GM21360 (cell line): ENCODE measurements around the gene SMC6.

Experiments
- ATAC-seq: cut with Tn5 transposase; IDR thresholded peaks from one replicate; pipeline ENCODE4 v1.9.1; 2021; ENCODE audit warnings: mild to moderate bottlenecking, moderate library complexity; ENCODE audit not compliant: unreplicated experiment

SMC6 gene

GRCh38 chr2:17753803-17754663, at the start of gene SMC6, which contains the start of gene GEN1:
Gene SMC6, minus strand, starts transcription at chr2:17753810. Its CDS starts 7,864 bp downstream, at chr2:17745946.
Gene GEN1, plus strand, starts transcription at chr2:17754138. Its CDS starts 5,806 bp downstream, at chr2:17759944.
- ATAC-seq = peak; percentile 61

- ATAC-seq = no peak
These were observed 47.3 kb upstream of the SMC6 start for GRCh38 chr2:17800693-17801458.

- ATAC-seq = no peak
These were observed 46.6 kb upstream of the SMC6 start for GRCh38 chr2:17800219-17800618.

DNA sequence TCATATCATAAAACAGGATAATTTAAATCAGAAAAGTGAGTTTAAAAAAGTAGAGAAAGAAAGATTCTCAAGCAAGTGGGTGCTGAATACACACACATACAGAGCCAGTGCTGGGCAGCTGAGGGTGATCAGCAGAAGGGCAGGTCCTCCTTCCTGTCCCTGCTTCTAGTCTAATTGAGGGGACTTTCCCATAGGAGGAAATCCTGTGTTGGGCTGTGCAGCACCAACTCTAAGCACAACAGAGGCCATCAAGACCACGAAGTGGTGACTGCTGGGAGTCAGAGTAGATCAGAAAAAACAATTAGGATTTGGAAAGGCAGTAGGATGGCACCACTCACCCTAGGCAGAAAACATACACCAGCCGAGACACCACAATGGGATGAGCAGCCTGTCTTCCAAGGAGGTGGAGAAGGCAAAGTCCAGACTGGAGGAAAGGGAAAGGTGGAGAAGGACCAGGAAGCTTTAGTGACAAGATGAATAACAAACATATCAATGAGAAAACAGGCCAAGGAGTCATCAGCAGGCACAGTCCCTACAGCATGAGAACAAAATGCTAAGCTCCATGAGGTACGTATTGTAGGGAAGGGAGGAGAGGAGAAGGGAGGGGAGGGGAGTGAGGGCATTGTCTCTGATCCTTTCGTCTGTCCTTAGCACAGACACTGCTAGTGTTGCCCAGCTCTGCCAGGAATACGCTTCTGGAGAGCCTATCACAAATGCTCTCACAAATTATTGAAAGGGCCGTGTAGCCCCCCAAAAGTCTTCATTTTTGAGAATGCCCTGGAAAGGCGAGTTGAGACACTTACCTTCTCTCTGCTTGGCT, 45.9 kb upstream of the SMC6 start:
- no peak for ATAC-seq

DNA sequence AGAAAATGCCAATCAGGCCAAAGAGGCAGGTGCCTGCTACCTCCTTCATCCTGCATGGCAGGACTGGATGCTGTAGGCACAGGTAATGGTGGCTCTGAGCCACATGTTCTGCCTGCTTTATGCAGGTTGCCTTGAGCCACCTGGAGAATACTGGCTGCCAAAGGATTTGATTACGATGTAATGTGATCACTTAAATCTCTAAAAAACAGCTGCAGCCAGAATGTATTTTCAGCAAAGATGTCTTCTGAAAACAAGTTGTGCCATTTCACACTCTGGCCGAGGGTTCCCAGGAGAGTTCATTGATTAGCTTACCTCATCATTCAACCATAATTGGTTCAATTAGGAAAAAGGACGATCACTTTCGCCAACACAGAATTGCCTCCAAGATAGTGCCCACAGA, 44.7 kb upstream of the SMC6 start:
- no peak for ATAC-seq

DNA sequence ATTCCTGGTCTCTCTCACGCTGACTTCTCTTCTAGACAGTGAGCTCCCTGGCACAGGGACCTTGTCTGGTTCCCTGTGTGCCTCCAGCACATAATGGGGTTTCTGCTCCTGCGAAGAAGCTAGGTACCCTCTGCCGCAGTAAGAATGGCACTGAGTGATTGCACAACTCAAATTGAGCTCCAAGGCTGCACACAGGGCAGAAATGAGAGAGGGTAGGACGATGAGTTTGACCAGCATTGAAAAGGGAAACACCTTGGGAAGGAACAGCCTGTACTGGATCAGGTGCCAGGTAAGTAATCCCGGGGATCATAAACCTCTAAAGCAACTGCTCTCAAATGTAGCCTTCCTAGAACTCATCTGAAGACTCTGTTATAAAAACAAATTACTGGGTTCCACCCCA, 41.7 kb upstream of the SMC6 start:
- ATAC-seq = no peak

- ATAC-seq = no peak
These were observed 40.3 kb upstream of the SMC6 start for GRCh38 chr2:17793803-17794354.

- no peak for ATAC-seq
These were observed 39.7 kb upstream of the SMC6 start for GRCh38 chr2:17793296-17793695.

DNA sequence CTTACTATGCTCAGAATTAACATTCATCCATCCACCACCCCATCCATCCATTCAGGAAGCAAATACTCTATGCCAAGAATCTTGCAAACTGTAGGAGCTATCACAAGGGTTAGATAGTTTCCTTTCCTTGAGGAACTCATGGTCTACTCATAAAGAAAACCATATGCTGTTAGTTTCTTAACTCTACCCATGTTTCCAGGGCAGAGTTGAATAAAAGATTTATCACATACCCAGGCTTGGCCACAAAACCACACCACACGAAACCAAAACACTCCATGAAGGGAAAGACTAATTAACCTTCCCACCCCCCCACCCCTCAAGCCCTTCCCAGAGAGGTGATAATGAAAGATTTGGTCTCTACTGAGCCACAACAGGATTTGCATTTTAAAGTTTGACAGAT, 38.9 kb upstream of the SMC6 start:
- ATAC-seq = no peak

DNA sequence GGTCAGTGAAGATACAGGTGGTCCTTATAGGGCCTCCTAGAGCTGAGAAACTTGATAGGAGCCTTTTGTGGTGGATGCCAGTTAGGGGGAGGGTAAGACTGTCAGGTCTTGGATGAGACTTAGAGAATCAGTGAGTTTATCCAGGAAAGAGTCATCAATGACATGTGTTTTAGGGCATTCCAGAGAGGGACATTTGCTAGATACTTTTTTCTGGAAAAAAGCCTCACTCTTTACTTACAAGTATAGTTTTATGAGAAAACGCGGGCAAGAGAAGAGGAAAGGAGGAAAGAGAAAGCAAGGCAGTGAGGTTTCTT, 38.2 kb upstream of the SMC6 start:
- no peak for ATAC-seq

GRCh38 chr2:17791121-17791816, 37.7 kb upstream of the SMC6 start:
- no peak for ATAC-seq

DNA sequence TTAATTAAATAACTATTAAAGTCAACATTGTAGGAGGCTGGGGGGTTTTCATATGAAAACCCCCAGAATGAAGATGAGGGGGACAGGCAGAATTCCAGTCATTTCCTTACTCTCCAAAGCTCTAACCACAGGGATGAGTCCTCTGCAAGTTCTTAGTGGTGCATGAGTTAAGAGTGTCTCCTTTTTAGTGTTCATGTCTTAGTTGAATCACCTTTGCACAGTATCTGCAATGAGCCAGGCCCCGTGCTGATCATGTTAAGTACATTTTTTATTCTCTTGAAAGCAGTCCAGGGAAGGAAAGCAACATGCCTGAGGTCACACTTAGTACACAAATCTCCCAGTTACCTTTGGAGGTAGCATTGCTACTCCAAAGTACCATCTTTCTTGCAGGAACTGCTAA, 36.9 kb upstream of the SMC6 start:
- ATAC-seq = no peak

GRCh38 chr2:17788773-17789172, 35.2 kb upstream of the SMC6 start:
- ATAC-seq = no peak

GRCh38 chr2:17786727-17787126, 33.1 kb upstream of the SMC6 start:
- no peak for ATAC-seq

- ATAC-seq = no peak
These were observed 27.9 kb upstream of the SMC6 start for GRCh38 chr2:17781482-17781881.

GRCh38 chr2:17780546-17780945, 26.9 kb upstream of the SMC6 start:
- ATAC-seq = no peak

DNA sequence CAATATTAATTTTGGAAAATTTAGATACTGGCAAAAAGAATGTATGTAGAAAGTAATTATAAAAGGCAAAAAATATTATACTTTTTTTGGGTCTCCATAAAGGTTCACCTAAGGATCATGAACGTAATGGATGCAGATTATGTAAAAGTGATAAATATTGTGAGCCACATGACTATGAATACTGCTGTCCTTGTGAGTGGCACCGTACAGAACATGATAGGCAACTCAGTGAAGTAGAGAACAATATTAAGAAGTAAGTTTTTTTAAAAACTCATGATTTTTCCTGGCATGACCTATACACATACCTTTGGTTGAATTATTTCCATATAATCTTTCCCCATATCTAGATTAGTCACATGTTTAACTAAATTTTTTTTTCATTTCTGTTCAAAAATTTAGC, 18.9 kb upstream of the SMC6 start:
- no peak for ATAC-seq

DNA sequence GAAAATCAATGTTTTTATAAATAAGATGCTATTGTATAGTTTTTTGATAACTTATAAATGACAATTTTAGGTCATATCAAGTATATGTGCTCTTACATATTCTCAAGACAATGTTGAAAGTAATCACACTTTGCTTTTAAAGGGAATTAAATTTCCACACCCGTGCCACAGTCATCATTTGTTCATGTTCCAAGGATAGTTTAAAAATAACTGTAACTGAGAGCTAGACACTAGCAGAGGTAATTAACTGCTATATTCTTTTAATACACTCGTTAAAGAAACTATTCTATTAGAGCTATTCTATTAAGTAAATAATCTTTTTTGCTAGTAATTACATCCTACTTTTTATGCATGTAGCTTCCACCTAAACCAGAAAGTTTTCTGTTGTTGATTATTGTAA, 18.3 kb upstream of the SMC6 start:
- no peak for ATAC-seq

DNA sequence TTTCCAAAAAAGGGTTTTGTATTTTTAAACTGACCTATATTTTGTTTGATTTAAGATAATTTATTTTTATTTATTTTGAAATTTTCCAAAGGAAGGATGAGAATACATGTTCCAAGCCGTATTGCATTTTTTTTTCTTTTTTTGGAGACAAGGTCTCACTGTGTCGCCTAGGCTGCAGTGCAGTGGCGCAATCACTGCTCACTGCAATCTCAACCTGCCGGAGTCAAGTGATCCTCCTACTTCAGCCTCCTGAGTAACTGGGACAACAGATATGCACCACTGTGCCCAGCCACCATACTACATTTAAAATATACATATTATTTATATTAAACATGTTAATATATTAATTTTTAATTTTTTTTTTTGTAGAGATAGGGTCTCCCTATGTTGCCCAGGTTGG, 15.3 kb upstream of the SMC6 start:
- ATAC-seq = no peak

DNA sequence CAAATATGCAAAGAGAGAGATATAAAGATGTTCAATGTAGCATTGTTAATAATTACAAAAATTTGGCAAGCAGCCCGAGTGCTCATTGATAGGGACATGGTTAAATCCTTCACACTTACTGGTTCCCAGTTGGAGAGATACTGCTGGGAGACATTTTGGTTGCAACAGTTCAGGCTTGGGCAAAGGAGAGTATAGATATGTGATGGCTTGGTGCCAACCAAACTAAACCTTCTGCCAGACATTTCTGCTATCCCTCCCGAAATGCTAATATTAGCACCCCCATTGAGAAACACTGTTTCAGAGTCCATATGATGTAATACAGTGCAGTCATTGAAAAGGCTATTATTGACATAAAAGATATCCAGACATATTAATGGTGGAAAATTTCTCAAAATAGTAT, 11.8 kb upstream of the SMC6 start:
- ATAC-seq = no peak
